ENCODE data around the gene MORC4. TPM values are rescaled to one million over a fixed set of nuclear protein-coding genes. Genes with fewer than 3 reads are reported as not detected.

The MORC4 gene
- total RNA-seq, 2 donors from 2014 or later = 6.9 to 15.6 TPM

- DNase-seq (no peak), ATAC-seq (no peak)
- Histone ChIP-seq H3K27me3 (no peaks in the 10 kb centered on the region), H3K9me3 (no peaks in the 10 kb centered on the region), H3K36me3 (replicated peaks in 1 of 2; ENCODE audit: insufficient read depth in 1 of 2, low read depth in 2 of 2) (no peaks in the 10 kb centered on the region), H3K27ac (no peak within 1 kb of the TSS), H3K4me1 (peaks cover 24% of the 10 kb centered on the region), H3K4me3 (no peak within 1 kb of the TSS)
- intact Hi-C loops (cut with DNase I) = no loop called here
- WGBS, 2 donors = 71 to 74% methylated on average over 2 of the region's 2 CpGs
- TF ChIP-seq POLR2A (IDR thresholded peaks at IDR 0.05) = no peak
- TF ChIP-seq, protein P1, sequence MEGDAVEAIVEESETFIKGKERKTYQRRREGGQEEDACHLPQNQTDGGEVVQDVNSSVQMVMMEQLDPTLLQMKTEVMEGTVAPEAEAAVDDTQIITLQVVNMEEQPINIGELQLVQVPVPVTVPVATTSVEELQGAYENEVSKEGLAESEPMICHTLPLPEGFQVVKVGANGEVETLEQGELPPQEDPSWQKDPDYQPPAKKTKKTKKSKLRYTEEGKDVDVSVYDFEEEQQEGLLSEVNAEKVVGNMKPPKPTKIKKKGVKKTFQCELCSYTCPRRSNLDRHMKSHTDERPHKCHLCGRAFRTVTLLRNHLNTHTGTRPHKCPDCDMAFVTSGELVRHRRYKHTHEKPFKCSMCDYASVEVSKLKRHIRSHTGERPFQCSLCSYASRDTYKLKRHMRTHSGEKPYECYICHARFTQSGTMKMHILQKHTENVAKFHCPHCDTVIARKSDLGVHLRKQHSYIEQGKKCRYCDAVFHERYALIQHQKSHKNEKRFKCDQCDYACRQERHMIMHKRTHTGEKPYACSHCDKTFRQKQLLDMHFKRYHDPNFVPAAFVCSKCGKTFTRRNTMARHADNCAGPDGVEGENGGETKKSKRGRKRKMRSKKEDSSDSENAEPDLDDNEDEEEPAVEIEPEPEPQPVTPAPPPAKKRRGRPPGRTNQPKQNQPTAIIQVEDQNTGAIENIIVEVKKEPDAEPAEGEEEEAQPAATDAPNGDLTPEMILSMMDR (IDR thresholded peaks at IDR 0.05) = no peak
Observed at GRCh38 chrX:106919932-106920452, 80.0 kb downstream of the MORC4 start, which contains the start of gene CLDN2. Gene CLDN2, plus strand, starts transcription at chrX:106920402. Its CDS starts 7,827 bp downstream, at chrX:106928229.

DNA sequence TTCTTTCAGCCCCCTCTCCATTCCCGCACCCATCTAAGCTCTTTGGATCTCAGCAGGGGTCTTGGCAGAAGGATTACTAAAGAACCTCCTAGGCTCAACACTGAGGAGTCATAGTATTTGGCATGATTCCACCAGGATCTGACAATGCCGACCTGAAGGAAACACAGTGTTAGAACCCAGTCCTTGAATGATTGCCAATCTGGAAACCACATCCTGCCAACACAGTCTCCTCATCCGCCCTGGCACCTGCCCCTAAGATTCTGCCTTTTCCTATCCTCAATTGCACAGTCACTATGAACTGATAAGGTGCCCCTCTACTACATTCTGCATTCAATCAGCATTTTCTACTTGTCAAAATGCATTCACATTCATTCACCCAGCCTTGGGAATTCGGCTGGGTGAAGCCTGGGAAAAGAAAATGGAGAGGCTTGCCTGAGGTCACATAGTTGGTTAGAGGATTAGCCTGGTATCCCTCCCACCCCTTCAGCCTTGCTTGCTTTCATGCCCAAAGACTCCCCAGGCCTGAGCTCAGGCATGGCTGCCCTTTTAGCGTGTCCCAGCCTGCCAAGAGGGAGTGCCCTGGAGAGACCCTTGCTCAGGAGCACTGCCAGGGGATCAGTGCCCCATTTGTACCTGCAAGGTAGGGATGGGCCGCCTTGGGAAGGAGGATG lies 82.0 kb downstream of the MORC4 start:
- H3K36me3 ChIP-seq (replicated peaks in 1 of 2; ENCODE audit: insufficient read depth in 1 of 2, low read depth in 2 of 2) = no peaks in the 10 kb centered on the region
- TF ChIP-seq, protein P1 (IDR thresholded peaks at IDR 0.05) = no peak
- TF ChIP-seq POLR2A (IDR thresholded peaks at IDR 0.05) = no peak
- no peak overlapping the region for H3K4me3 ChIP-seq
- no peaks in the 10 kb centered on the region for H3K27me3 ChIP-seq
- peak; percentile 26 to 65 (median 56) for DNase-seq
- H3K9me3 ChIP-seq = no peaks in the 10 kb centered on the region
- peak; percentile 83 for ATAC-seq
- intact Hi-C loops (cut with DNase I) = no loop called here
- WGBS, 2 donors = 14 to 32% methylated on average over 4 of the region's 6 CpGs
- H3K4me1 ChIP-seq = peaks cover 24% of the 10 kb centered on the region
- H3K27ac ChIP-seq = no peak overlapping the region

DNA sequence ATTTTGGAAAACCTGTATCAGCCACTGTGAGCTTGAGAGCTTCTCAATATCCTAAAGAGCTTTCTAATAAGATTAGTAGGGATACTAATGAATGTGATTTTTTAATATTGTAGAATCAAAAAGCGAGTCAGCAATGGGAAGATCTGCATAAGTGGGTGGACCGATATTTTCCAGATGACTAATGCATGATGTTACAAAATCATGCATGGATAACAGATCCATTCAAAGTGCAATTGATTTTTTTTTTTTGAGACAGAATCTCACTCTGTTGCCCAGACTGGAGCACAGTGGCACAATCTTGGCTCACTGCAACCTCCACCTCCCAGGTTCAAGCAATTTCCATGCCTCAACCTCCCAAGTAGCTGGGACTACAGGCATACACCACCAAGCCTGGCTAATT lies 87.1 kb downstream of the MORC4 start:
- peaks cover 6% of the 10 kb centered on the region for H3K4me1 ChIP-seq
- H3K36me3 ChIP-seq (replicated peaks in 1 of 2; ENCODE audit: insufficient read depth in 1 of 2, low read depth in 2 of 2) = no peaks in the 10 kb centered on the region
- no peaks in the 10 kb centered on the region for H3K9me3 ChIP-seq
- ATAC-seq (no peak), DNase-seq (no peak)
- no peak for TF ChIP-seq POLR2A (IDR thresholded peaks at IDR 0.05)
- TF ChIP-seq, protein P1 (IDR thresholded peaks at IDR 0.05) = no peak
- no peak overlapping the region for H3K27ac ChIP-seq
- WGBS, 2 donors = 46 to 61% methylated on average over 2 of the region's 2 CpGs
- intact Hi-C loops (cut with DNase I) = no loop called here
- no peak overlapping the region for H3K4me3 ChIP-seq
- H3K27me3 ChIP-seq = no peaks in the 10 kb centered on the region

DNA sequence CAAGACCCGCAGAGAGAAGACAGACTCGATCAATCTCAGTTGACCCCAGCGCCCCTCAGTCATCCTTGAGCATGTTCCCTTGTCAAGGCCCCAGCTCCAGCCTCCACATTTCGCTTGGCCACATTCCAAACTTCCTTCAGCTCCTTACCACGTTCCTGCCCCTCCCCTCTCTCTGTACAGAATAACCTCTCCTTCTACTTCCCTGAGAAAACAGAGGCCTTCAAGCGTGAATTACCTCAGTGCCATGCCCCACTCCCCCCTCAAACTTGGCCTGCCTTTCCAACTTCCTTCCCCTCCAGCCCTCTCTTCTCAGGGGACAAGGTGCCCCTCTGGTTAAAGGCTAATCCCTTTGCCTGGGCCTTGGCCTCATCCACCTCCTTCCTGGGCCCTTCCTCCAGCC lies 93.7 kb downstream of the MORC4 start:
- no peak overlapping the region for H3K4me3 ChIP-seq
- no peak for ATAC-seq
- TF ChIP-seq POLR2A (IDR thresholded peaks at IDR 0.05) = no peak
- TF ChIP-seq, protein P1 (IDR thresholded peaks at IDR 0.05) = no peak
- no peak for DNase-seq
- H3K4me1 ChIP-seq = peaks cover 6% of the 10 kb centered on the region
- intact Hi-C loops (cut with DNase I) = no loop called here
- H3K36me3 ChIP-seq (replicated peaks in 1 of 2; ENCODE audit: insufficient read depth in 1 of 2, low read depth in 2 of 2) = no peaks in the 10 kb centered on the region
- H3K9me3 ChIP-seq = no peaks in the 10 kb centered on the region
- 55 to 59% methylated on average over 6 of the region's 6 CpGs for WGBS, 2 donors
- no peaks in the 10 kb centered on the region for H3K27me3 ChIP-seq
- no peak overlapping the region for H3K27ac ChIP-seq

All from body of pancreas (tissue), 4 donors.